Activated T-cell treated with anti-CD3 and anti-CD28 coated beads for 24 hours (primary cell): ENCODE measurements around the gene CCDC178.
"Not testable (repeated sequence)": the region's sequence is repeated elsewhere in the genome, so short reads cannot be mapped to it uniquely, and the experiment has no call there.

Experiments
- DNase-seq: peaks from one replicate; pipeline ENCODE4 v3.0.0-alpha.2; 2020; ENCODE audit warnings: low read depth

The CCDC178 gene

GRCh38 chr18:33356735-33357134 is 83.8 kb downstream of the CCDC178 start:
- DNase-seq = no peak

GRCh38 chr18:33355756-33356155 is 84.8 kb downstream of the CCDC178 start:
- DNase-seq = no peak

GRCh38 chr18:33355263-33355662 is 85.3 kb downstream of the CCDC178 start:
- DNase-seq = no peak

GRCh38 chr18:33350256-33350655 is 90.3 kb downstream of the CCDC178 start:
- no peak for DNase-seq

- not testable (repeated sequence) for DNase-seq
These were observed 100.8 kb downstream of the CCDC178 start for GRCh38 chr18:33339733-33340132.

- no peak for DNase-seq
These were observed 105.7 kb downstream of the CCDC178 start for GRCh38 chr18:33334781-33335180.

GRCh38 chr18:33330711-33331110 is 109.8 kb downstream of the CCDC178 start:
- DNase-seq = no peak

- no peak for DNase-seq
These were observed 113.5 kb downstream of the CCDC178 start for GRCh38 chr18:33326975-33327374.

- no peak for DNase-seq
These were observed 122.9 kb downstream of the CCDC178 start for GRCh38 chr18:33317640-33318039.

GRCh38 chr18:33316146-33316587 is 124.4 kb downstream of the CCDC178 start:
- no peak for DNase-seq

GRCh38 chr18:33307520-33307919 is 133.0 kb downstream of the CCDC178 start:
- no peak for DNase-seq

- no peak for DNase-seq
These were observed 136.2 kb downstream of the CCDC178 start for GRCh38 chr18:33304277-33304676.

- no peak for DNase-seq
These were observed 149.0 kb downstream of the CCDC178 start for GRCh38 chr18:33291539-33291938.

GRCh38 chr18:33288082-33288716 is 152.3 kb downstream of the CCDC178 start:
- DNase-seq = no peak

- no peak for DNase-seq
These were observed 157.7 kb downstream of the CCDC178 start for GRCh38 chr18:33282709-33283333.

GRCh38 chr18:33282142-33282541 is 158.4 kb downstream of the CCDC178 start:
- no peak for DNase-seq

GRCh38 chr18:33277431-33277830 is 163.1 kb downstream of the CCDC178 start:
- DNase-seq = no peak

GRCh38 chr18:33275843-33276242 is 164.7 kb downstream of the CCDC178 start:
- no peak for DNase-seq

- DNase-seq = no peak
These were observed 170.2 kb downstream of the CCDC178 start for GRCh38 chr18:33270297-33270696.

GRCh38 chr18:33269223-33269622 is 171.3 kb downstream of the CCDC178 start:
- no peak for DNase-seq

GRCh38 chr18:33264566-33264965 is 176.0 kb downstream of the CCDC178 start:
- DNase-seq = no peak

GRCh38 chr18:33239298-33239697 is 201.2 kb downstream of the CCDC178 start:
- no peak for DNase-seq

- no peak for DNase-seq
These were observed 208.2 kb downstream of the CCDC178 start for GRCh38 chr18:33232318-33232626.
